H1 (cell line): ENCODE measurements around the gene PLN. TPM values are rescaled to one million over a fixed set of nuclear protein-coding genes. Genes with fewer than 3 reads are reported as not detected.

Experiments
- ASH2L ChIP-seq: fragments of 200-600, 300-600 bp; sonication (generic); IDR thresholded peaks from one replicate; pipeline ENCODE4 v1.7.1; 2017; ENCODE audit warnings: low read length
- CEBPB ChIP-seq: IDR thresholded peaks from 2 replicates; pipeline ENCODE4 v1.6.1; 2012; ENCODE audit warnings: low read depth, low read length
- CHD1 ChIP-seq: IDR thresholded peaks from 2 replicates; pipeline ENCODE4 v1.6.1; 2012; ENCODE audit warnings: low read depth, low read length, improper control_type of control experiment
- CTCF ChIP-seq, 3 experiments: IDR thresholded peaks; 1 replicate in 2 of 3; 2 replicates in 1 of 3; pipeline versions ENCODE4 v1.5.1 to v1.6.1; 2011; ENCODE audit warnings: low read length in 3 of 3, mild to moderate bottlenecking in 3 of 3, inconsistent platforms in 2 of 3, low read depth in 1 of 3, moderate library complexity in 1 of 3; ENCODE audit not compliant: insufficient read depth in 1 of 3; ENCODE audit errors: control extremely low read depth in 1 of 3
- SAP30 ChIP-seq: fragments of 300-600 bp; sonication (generic); IDR thresholded peaks from 2 replicates; pipeline ENCODE4 v1.7.1; 2012; ENCODE audit warnings: low read length, moderate library complexity, mild to moderate bottlenecking, inconsistent platforms; ENCODE audit not compliant: insufficient read depth, insufficient replicate concordance
- polyA plus RNA-seq, 7 experiments: library from polyadenylated mRNA; depleted of rRNA in 3 of 7; stranded (reverse) in 5 of 7; unstranded in 2 of 7; fragments of >200 nt in 5 of 7; fragments of 200-250 nt in 2 of 7; gene quantifications; 1 replicate in 5 of 7; 2 replicates in 1 of 7; 4 replicates in 1 of 7; pipeline versions ENCODE4 v1.2.1 to v1.2.3, GENCODE V29; 2011 to 2013; ENCODE audit warnings: missing spikeins in 2 of 7, mixed read lengths in 2 of 7
- total RNA-seq: library from RNA; stranded (reverse); fragmentation: NEBNext Ultra II Directional; extraction: Animal tissue kit (Norgen Biotek cat#: 25700); gene quantifications from 2 replicates; pipeline ENCODE4 v1.2.1, GENCODE V29; 2021

The PLN gene
- total and polyA plus RNA-seq, 2 of the 8 experiments (the other 6 are each of a cell fraction or from before 2014, with no cell fraction given): not detected

DNA sequence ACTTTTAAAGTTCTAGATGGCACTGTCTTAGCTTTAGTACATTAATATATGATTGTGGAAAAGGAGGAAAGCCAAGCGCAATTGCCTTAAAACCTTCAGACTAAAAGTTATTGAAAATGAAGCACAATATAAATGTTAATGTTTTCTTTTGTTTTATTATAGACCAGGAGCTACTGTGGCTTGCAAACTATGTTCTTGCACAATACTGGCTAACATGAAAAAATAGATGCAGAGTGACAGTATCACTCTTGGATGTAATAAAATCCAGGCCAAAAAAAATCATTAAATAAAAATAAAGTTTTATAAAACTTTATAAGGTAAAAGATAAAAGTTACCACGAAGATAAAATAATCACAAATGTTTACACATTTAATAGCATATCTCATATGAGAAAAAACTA is 18.3 kb upstream of the PLN start (continued):
- TF ChIP-seq CTCF (IDR thresholded peaks at IDR 0.05; ENCODE audit: control extremely low read depth in 1 of 3, insufficient read depth in 1 of 3, low read depth in 1 of 3, low read length in 3 of 3) (no peak), ASH2L (no peak), CHD1 (no peak), SAP30 (no peak), CEBPB (no peak)
